CD4-positive, alpha-beta T cell treated with Interleukin-6 for 4 hours (primary cell): Measurements from ENCODE around the gene PLXNA4.
A peak's percentile ranks its signal among the peaks of the same experiment; 100 is the strongest.

Experiments used
- DNase-seq: peaks from one replicate; pipeline ENCODE4 v3.0.0-alpha.2; 2020; ENCODE audit warnings: mixed read lengths

The PLXNA4 gene

DNA sequence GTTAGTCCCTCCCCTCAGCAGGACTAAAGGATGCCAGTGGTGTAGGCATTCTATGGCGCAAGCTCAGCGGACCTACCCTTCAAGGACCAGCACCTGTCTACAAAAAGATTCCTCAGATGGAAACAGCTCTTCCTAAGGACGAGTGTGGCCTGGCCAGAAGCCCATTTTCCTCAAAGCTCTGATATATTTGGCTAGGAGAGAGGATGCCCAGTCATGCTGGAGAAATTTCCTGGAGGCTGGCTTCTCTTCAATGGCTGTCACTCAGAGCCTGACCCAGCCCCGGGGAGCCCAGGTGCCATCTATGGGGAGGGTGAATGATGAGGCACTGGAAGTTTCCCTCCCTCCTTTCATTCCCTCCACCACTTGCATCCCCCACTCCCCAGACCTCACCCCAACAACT lies 111.5 kb downstream of the PLXNA4 start:
- DNase-seq: no peak

DNA sequence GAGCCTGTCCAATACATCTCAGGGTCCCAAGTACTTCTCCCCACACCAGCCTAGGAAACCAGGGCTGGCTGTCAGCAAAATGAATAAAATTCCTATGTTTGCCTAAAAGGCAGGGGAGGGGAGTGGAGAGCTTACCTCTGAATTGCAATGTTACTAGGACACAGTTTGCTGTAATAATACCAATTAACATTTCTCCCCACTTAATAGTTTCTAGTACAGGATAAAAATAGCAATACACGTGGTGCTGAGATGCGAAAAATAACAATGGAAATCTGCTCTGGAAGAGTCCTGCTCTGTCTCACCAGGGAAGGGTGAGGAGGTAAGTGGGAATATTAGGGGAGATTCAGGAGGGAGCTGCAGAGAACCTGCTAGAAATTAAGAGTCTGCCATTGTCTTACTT lies 112.3 kb downstream of the PLXNA4 start:
- no peak for DNase-seq

DNA sequence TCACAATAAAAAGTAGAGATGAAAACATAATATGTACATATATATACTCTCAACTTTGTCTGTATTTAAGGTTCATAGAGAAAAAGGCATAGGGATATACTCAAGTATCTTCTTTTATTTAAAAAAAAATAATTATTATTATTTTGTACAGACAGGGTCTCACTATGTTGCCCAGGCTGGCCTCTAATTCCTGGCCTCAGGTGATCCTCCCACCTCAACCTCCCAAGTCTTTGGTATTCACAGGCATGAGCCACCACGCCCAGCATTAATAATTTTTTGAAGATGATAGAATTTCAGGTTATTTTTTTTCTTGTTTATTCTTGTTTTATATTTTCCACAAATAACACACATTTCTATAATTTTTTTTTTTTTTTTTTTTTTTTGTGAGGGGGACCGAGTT lies 113.8 kb downstream of the PLXNA4 start:
- no peak for DNase-seq

DNA sequence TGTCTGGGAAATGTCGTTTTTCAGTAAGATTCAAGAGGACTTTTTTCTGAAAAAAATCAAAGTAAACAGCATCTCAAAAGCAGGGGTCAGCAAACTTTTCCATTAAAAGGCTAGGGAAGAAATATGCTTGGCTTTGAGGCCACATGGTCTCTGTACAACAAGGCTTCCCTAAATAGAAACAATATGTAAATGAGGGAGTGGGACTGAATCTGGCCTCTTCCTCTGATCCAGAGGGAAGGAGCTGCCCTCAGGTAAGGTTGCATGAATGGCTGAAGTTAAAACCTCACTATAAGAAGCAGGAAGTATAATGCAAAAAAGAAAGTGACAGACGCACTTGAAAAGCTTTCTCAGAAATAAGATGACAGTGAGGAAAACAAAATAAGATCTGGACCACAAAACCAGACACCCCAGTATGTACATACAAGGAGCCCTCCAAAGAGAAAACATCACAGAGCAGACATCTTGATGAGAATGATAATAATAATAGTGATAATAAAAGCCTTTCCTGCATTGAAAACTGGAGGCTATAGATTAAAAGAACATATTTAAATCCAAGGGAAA lies 115.2 kb downstream of the PLXNA4 start:
- no peak for DNase-seq

DNA sequence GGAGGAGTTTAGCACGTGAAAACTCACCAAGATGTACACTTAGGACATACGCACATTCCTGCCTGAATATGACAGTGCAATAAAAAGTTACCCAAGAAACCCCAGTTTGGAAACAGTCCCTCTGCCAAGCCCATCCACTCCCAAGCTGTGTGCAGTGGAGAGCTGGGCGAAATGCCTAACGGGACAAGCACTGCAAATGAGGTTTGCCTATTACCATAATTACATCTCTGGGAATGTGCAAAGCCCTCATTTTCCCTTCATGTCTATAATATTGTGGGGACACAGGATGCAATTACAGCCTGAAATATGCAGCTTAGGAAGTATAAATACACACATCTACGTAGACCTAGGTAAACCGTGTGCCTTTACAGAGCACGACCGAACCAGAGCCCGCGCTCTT lies 117.5 kb downstream of the PLXNA4 start:
- no peak for DNase-seq

DNA sequence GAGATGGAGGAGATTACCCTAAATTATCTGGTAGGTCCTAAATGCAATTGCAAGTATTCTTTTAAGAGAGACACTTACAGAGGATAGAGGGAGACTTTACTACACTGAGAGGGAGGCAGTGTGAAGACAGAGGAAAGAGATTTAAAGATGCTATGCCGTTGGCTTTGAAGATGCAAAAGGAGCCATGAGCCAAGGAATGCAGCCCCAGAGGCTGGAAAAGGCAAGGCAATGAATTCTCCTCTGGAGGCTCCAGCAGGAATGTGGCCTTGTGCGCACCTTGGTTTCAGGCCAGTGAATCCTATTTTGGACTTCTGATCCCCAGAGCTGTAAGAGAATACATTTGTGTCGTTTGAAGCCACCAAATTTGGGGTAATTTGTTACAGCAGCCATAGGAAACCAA lies 118.6 kb downstream of the PLXNA4 start:
- no peak for DNase-seq

DNA sequence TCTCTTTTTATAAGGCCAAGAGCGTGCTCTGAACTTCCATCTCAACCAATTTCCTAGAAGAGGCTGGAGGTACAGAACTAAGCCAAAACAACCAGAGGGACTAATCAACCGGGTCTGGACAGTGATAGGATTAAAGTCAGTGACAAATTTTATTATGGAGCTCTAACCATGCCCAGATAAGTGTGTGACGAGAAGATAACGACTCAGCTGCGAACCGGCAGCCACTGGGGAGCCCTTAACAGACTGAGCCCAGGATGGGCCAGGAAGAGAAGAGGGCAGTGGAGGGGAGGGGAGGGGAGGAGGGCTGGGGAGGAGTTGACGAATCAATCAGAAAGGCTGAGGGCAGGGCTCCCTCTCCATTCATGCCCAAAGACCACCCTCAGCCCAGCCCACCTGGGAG lies 119.9 kb downstream of the PLXNA4 start:
- DNase-seq: no peak

DNA sequence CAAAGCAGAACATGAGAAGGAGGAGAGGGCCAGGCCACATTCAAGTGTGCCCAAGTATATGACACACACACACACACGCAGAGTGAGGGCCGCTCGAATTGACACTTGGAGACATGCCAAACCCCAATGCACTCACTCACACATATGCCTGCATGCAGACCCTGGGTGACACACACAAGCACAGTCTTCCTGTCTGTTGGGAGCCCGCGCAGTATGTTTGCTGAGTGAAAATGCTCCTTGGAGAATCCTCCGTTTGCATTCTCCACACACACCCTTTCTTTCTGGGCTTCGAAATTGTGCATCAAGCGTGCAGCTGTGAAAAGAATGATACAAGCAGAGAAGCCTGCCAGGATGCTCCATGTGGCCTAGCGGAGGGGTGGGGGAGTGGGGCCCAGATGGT lies 120.9 kb downstream of the PLXNA4 start:
- DNase-seq: peak; percentile 57

DNA sequence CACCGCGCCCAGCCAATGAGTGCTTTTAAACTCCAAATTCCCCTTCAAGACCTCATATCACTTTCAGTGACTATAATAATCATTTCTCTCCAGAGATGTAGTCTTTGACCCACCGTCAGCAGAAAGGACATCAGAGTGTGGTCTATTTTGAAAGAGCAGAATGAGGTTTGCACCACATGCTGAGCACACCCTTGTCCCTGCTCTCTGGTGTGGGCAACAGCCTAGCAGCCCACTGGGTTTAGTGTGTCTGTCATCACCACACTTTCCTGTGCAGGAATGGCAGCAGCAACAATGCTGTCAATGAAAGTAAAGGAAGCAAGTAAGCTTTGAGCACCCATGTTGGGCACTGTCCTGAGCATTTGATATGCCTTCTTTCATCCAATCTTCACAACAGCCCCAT lies 122.4 kb downstream of the PLXNA4 start:
- no peak for DNase-seq

DNA sequence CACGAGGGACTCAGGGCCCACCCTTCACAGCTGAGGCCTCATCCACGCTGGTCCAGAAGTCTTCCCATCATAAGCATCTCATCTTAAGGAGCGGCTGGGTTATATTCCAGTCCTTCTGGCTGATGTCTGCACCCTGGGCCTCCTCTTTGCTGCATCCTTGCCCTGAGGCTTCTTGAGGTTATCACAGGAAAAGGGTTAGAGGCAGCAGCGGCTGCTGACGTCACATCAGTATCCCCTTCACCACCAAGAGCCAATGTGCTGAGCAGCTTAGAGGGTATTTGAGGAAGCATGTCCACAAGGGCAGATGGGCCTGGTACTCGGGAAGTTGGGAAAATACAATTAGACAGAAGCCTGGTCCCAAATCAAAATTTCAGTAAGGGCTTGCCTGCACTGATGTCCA lies 125.1 kb downstream of the PLXNA4 start:
- DNase-seq: peak; percentile 36

DNA sequence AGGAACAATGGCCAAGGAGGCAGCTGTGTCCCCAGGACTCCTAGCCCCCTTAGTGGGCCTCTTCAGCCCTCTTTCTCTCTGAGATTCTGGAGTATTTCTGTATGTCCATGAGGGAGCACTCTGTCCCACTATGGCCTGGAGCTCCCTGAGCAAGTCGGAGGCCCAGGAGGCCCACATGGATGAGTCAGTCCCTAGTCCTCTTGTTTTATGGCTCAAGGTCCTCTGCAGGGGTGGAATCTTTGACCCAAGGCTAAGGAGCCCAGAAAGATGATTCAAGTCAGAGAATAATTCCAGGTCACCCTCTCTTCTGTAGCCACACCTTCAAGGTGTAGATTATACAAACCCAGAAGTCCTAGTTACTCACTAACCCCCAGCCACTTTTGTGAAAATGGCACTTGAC lies 125.6 kb downstream of the PLXNA4 start:
- no peak for DNase-seq

DNA sequence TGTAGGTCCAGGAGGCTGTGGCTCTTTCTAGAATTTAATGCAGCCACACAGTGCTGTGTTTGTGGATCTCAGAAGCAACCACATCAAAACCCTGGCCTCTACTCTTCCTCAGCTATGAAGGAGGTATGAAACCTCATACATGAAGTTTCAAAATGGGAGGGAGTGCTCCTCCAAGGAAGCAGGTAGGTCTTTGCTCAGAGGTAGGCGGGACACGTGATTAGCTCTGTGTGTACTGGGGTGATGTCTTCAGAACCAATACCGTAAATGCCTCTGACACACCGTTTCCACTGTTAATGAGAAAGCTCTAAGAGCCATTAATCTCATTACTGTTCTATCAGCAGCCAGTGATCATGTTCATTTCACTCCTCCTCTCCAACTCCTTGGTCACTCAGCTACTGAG lies 126.1 kb downstream of the PLXNA4 start:
- no peak for DNase-seq

DNA sequence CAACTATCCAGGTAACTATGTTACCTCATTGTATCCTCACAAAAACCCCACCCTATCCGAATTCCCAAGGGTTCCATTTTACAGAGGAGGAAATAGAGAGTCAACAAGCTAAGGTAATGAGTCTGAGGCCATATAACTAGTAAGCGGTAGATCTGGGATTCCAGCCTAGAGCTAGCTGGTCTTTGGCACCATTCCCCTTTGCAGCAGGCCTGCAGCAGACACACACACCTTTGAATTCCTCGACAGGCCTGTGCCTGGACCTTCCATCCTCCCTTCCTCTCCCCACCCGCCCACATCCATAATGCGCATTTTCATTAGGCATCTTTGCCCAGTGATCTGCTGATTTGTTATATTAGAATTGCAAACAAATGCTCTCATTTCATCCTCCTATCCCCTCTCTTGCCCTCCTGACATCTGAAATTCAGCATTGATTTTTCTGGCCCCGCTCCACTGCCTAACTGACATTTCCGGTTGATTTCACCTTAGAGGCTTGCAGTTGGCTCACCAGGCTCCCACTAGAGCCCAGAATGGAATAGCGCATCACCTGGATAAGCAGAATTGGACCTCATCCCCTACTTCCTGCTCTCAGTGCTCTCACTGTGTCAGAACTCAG lies 129.5 kb downstream of the PLXNA4 start:
- DNase-seq: no peak

DNA sequence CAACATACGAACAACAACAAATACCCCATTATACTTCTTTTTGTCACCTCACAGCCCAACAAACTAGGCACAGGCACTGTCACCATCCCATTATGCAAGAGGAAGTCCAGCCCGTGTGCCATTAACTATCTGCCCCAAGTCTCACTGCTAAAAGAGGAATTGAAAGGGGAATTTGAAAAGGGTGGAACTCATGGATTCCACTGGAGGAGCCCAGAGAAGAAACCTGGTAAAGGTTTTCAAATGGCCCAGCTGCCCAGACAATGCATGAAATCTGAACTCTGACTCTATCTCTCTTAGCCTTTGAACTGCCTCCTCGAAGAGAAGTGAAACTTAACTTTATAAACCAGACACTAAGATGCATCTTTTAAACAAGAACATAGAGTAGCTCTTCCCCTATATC lies 130.0 kb downstream of the PLXNA4 start:
- no peak for DNase-seq

DNA sequence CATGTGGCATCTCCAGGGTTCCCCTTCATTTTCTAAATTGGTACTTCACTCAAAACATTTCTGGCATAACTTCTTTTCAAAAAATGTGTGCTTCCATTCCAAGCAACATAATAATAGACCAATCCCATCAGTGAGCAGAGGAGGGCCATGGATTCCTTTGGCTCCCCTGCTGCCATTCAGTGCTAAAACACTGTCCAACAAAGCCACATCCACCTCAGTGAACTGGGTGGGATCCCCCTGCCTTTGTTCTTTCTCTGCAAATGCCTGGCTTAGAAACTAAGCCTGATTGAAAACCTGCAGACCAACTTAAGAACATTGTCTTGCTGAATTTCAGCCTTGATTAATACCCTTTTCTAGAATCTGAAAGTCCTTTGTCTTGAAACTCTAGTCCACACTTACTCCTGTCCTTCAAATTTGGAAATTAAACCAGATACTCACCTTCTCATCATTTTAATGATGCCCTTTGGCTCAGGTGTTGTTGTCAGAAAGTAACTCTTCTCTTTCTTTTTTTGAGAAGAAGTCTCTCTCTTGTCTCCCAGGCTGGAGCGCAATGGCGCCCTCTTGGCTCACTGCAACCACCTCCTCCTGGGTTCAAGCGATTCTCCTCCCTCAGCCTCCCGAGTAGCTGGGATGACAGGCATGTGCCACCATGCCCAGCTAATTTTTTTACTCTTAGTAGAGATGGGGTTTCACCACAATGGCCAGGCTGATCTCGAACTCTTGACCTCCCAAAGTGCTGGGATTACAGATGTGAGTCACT lies 132.3 kb downstream of the PLXNA4 start:
- no peak for DNase-seq

DNA sequence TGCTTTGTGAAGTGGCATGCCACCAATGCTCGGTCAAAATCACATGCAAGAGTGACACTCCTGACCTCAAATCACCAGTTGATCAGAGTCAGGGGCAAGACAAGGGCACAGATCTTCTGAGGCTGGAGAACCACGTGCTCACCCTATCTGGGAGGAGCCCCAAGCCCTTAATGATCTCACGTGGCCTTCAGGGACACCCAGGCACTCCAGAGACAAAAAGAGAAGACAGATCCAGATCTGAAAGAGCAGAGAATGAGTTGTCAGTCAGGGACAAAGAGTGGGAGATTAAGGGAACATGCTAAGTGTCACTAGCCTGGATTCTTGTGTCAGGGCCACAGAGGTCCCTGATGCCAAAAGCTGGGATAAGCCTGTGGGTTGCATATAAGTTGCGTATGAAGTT lies 134.3 kb downstream of the PLXNA4 start:
- no peak for DNase-seq

DNA sequence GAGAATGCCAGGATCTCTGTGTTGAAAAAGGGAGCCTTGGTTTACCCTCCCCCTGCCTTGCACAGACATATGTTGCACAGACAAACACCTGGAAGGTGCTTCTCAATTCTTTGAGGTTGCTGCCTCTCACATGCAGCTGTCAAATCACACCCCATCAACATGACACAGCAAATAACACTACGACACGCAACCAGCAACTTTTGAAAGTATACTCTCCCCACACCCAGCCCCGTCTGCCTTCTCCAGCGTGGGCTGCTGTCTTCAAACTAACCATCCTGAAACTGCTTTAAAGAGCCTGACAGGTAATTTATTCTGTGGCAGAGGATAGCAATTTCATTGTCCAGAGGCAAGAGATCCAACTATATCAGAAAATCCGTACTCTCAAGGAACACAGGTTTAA lies 136.1 kb downstream of the PLXNA4 start:
- no peak for DNase-seq

DNA sequence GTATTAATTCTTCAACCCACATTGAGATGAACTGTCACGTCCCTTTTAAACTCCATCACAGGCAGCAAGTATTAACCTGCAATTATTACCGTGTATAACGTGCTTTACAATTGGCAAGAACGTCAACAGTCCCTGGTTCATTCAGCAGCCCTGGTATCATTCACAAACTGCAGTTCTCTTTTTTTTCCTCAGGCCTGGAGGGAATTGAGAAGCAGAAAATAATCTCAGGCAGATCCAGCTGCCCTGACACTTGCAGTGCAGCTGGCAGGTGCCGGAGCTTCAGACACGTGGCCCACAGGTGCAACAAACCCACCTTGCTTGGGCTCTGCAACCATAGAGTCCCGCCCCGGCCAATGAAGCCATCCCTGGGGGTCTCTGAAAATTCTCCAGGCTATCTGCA lies 137.3 kb downstream of the PLXNA4 start:
- DNase-seq: no peak

DNA sequence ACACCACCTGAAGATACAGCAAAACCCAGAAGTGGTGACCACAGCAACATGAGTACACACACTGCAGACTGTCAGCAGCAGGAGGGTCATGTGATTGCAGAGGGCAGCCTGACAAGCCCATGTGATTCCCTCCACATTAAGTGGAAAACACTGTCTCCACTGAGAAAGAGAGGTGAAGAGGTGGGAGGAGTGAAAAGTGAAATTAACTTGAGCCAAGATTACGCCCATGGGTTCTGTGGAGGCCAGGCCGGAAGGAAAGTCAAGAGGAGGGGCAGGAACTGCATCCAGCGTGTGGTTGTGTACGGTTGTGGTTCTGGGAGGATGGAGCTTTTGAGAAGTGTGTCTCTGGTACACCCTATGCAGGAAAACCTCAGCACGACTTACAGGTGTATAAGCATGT lies 138.5 kb downstream of the PLXNA4 start:
- DNase-seq: peak; percentile 51

DNA sequence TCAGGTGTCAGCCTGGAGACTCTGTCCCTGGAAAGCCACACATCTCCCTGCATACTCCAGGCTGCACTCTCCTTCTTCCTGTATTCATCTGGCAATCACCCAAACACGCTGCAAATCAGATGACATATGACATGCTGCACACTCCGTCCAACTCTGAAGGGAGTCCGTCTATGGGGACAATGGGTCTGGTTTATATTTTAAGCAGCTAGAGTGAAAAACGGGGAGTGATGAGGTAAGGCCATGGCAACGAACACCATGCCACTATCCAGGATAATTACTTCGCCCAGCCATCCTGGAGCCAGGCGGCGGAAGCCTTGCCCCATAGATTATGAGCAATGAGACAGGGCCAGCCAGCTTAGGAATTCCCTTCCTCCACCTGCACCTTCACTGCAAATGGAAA lies 140.1 kb downstream of the PLXNA4 start:
- DNase-seq: no peak

DNA sequence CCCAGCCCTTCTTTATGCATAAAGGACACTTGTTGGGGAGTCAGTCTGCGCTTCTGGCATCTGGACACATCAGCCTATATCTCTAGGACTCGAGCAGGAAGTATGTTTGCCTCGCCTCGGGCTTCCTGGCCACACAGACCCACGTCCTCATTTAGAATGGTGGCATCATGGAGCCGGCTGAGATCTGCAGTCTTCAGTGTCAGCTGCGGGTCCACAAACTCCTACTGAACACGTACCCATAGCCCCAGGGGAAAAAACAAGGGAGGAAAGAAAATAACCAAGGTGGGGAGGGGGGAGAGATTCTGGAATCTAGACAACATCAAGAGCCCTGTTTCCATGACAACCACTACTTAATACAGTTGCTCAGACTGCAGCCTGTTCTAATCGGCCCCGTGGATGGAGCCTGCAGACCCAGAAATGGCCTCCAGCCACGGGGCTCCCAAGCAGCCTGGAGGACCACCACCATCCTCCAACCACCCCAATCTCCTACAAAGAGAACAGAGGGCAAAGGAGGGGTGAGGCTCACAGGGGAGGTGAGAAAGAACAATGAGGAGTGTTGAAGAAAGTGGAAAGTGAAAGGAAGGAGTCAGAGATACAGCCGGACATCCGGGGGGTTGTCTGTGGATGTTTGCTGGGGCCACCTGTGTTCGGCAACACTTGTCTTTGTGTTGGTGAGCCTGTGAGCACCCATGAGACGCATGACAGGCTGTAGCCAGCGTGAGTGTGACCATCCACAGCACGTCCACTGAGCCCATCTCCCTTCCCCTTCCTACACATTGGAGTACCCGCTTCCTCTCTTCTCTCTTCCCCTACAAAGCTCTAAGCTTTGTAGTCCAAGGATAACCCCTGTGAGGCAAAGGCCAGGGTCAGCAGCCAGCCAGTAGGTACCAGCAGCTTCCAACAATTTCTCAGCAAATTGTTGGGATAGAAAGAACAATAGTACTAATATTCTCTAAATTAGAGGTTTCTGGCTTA lies 141.0 kb downstream of the PLXNA4 start:
- peak; percentile 26 for DNase-seq

DNA sequence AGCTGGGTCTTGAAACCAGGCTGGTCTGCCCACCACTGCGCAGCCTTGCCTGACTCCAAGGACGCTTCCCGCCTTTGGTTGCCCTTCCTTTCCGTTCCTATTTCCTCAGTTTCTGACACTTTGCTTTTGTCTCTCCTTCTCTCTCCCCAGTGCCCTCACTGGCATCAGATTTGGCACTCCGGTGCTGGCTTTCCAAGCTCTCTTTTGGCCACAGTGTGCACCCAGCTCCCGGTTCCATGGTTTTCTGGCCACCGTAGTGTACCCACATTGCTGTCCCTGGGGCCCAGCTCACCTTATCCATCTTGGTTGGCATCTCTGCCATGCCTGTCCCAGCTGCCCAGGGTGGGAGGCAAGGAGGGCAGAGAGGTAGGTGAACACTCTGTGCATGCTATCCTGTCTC lies 142.2 kb downstream of the PLXNA4 start:
- no peak for DNase-seq

DNA sequence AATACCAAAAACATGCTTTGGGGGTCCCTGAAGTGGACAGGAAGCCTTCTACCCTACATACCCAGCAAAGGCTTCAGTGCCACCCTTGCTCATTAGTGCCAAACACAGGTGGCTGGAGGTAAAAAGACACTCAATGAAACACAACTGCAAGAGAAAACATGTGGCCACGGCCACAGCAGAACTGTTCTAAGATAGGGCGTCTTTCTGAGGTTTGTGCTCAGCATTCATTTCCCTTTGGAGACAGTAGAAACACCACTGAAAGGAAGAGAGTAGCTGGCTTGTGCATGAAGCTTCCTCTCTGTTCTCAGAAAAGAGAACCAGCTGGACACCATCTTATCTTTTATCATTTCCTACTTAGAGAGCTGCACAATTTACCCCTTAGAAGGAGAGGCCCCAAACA lies 143.0 kb downstream of the PLXNA4 start:
- no peak for DNase-seq
